NCI-H1930 (cell line): ENCODE data around the gene KAT8.
A peak's percentile ranks its signal among the peaks of the same experiment; 100 is the strongest.
"Not testable (repeated sequence)": the region's sequence is repeated elsewhere in the genome, so short reads cannot be mapped to it uniquely, and the experiment has no call there.

Experiments used
- DNase-seq, 2 experiments: peaks; one replicate each; lab custom pipeline; 2025; lab: John Stamatoyannopoulos, UW

The KAT8 gene

GRCh38 chr16:31083981-31084380 is 33.5 kb upstream of the KAT8 start:
- no peak for DNase-seq

DNA sequence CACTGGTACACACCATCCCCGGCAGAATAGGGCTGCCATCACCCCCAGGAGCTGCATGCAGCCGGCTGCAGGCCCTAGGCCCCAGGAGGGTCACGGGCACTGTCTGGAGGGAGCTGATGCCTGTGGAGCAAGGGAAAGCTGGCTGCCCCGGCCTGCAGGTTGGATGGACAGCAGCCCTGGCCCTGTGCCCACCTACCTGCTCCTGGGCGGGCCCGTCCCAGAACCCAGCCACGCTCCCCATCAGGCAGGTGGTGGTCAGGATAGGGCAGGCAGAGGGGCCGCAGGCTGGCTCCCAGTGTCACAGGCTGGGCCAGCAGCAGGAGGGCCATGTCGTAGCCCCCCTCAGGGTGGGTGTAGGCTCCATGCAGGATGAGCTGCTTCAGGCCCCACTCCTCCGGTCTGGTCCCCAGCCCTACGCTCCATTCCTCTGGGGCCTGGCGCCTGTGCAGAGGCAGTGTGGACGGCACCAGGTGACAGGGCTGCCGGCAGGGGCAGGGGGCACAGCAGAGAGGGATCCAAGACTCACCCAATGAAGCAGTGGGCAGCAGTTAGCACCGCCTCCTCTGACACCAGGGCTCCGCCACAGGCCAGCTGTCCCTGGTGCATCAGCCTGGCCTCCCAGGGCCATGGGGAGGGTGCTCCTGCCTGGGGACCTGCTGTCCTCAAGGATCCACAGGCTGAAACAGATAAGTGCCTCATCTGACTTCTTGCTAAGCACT is 32.7 kb upstream of the KAT8 start:
- DNase-seq: no peak

- no peak for DNase-seq
Measured at GRCh38 chr16:31085411-31085810, 32.1 kb upstream of the KAT8 start.

- DNase-seq: no peak
Measured at GRCh38 chr16:31085873-31086628, 31.4 kb upstream of the KAT8 start.

GRCh38 chr16:31086629-31086906 is 30.9 kb upstream of the KAT8 start:
- DNase-seq: no peak

GRCh38 chr16:31087481-31087880 is 30.0 kb upstream of the KAT8 start:
- DNase-seq: no peak

DNA sequence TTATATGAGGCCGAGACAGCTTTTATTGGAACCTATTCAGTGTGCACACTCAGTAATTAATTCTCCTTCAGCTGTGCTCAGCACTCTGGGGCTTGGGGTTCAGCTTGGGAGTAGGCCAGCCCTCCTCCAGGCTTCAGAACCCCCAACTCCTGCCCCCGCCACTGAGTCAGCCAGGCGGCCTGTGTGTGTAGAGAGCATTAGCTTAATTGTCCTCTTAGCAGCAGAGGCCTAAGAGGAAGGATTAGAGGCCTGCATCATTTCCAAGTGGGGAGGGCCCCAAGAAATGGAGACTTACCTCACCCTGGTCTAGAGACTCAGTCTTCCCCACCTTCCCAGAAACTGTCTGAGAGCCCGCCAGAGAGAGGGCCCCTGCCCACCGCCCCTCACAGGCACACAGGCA is 29.5 kb upstream of the KAT8 start:
- no peak for DNase-seq

GRCh38 chr16:31088459-31089183 is 28.8 kb upstream of the KAT8 start, which contains the start of gene PRSS53:
TSS of gene PRSS53 (minus strand) at chr16:31088943. CDS start at chr16:31088809, 134 bp downstream.
- no peak for DNase-seq

- DNase-seq: no peak
Measured at GRCh38 chr16:31089199-31089598, 28.3 kb upstream of the KAT8 start.

DNA sequence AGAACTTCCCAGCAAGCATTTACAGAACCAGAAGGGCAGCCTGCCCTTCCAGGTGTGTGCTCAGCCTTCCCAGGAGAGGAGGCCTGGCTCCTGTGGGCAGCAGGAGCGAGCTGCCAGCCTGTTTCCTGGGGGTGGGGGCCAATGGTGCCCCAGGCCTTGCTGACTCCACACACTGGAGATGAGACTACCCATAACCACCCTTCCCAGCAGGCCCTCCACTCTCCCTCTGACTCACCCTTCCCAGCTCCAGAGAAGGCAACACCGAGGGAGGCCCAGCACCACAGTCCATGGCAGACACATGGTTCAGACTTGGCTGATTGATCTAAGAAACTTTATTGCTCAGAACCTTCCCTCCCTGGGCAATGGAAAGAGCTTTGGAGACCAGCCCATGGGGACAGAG is 26.9 kb upstream of the KAT8 start:
- DNase-seq: no peak

- no peak for DNase-seq
Measured at GRCh38 chr16:31092330-31092729, 25.1 kb upstream of the KAT8 start.

GRCh38 chr16:31093132-31093703 is 24.2 kb upstream of the KAT8 start:
- no peak for DNase-seq

DNA sequence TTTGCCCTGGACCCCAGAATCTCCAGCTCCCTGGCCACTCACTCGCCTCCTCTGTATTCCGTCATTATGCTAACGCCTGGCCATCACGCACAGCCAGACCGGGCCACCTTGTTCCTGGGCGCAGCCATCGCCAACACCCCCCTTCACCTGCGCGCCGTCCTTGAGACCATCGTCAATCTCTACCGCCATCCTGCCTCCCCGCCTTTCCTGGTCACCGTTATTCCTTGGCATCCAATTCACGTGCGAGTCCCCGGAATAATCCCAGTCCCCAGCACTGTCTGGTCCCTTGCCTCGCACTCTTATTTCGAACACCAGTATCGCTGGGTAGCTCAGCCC is 23.4 kb upstream of the KAT8 start:
- DNase-seq: no peak

GRCh38 chr16:31094424-31095120 is 22.9 kb upstream of the KAT8 start, which contains the start of gene VKORC1:
TSS of gene VKORC1 (minus strand) at chr16:31094797. CDS start at chr16:31094729, 68 bp downstream.
- DNase-seq: peak; percentile 98 to 99

GRCh38 chr16:31099860-31100638 is 17.4 kb upstream of the KAT8 start:
- DNase-seq: no peak

- not testable (repeated sequence) for DNase-seq
Measured at GRCh38 chr16:31100876-31101641, 16.4 kb upstream of the KAT8 start.

- DNase-seq: no peak
Measured at GRCh38 chr16:31105677-31106213, 11.7 kb upstream of the KAT8 start.

DNA sequence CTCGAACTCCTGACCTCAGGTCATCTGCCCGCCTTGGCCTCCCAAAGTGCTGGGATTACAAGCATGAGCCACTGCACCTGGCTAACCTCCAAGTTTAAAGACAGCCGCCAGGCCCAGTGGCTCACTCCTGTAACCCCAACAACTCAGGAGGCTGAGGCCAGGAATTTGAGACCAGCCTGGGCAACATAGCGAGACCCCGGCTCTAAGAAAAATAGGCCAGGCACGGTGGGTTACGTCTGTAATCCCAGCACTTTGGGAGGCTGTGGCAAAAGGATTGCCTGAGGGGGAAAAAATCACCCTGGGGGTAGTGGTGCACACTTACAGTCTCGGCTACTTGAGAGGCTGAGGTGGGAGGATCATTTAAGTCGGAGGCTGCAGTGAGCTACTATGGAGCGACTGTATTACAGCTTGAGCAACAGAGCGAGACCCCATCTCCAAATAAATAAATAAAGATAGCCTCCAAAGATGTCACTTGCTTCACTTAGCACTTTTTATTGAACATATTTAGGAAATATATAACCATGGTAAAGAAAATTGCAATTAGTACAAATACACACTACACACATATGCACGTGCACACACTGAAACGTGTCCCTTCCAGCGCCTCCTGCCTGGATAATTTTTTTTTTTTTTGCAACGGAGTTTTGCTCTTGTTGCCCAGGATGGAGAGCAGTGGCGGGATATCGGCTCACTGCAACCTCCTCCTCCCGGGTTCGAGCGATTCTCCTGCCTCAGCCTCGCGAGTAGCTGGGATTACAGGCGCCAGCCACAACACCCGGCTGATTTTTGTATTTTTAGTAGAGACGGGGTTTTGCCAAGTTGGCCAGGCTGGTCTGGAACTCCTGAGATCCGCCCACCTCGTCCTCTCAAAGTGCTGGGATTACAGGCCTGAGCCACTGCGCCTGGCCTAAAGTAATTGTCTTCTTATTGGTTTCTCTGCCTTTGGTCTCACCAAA is 10.7 kb upstream of the KAT8 start:
- no peak for DNase-seq

DNA sequence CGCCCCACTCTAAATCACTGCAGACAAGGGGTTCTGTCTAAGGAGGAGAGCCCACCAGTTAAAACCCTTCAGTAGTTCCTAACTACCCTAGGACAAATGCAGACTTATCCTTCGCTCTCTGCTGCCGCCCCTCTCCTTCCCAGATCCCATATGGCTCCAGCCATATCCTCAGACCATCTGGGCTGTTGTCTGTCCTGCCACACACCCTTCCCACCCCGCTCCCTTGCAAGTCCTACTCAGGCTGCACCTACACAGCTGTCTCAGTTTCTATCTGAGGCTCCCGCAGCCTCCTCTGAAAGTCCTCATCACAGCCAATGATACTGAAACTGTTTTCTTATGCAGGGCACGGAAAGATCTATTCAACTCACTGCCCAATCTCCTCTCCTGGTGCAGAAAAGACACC is 10.0 kb upstream of the KAT8 start:
- DNase-seq: no peak
